HepG2 (cell line): ENCODE data around the gene ZFTA. TPM values are rescaled to one million over a fixed set of nuclear protein-coding genes. Genes with fewer than 3 reads are reported as not detected.

Source experiments
- ATAC-seq: fragments of 200-7000 bp; cut with Tn5 transposase; 3 replicates; pipeline ENCODE4 v1.9.1; 2020; ENCODE audit warnings: mild to moderate bottlenecking, moderate library complexity
- BruUV-seq: library from RNA; stranded (reverse); fragments of 400-500 nt; replicated peaks from 2 replicates; lab custom pipeline; 2021; lab: Mats Ljungman, UMichigan
- CTCF ChIA-PET: fragments of 300-600 bp; formaldehyde crosslinking; extraction: SDS; loops from one replicate; lab custom pipeline; 2021; ENCODE audit warnings: low total read pairs, inconsistent platforms, low intra/inter-chr PET ratio; lab: Yijun Ruan, JAX
- POLR2A ChIA-PET: fragments of 350-600 bp; sonication (Branson Sonifier 250); formaldehyde crosslinking; loops from one replicate; lab custom pipeline; 2020; ENCODE audit warnings: antibody characterized with exemption, inconsistent platforms; lab: Yijun Ruan, JAX
- DNase-seq: peaks from one replicate; pipeline ENCODE4 v3.0.0-alpha.2; 2015; ENCODE audit warnings: low spot score
- FAIRE-seq: peaks from 3 replicates; lab custom pipeline; 2011; peaks lifted over from hg19 to GRCh38; lab: Jason Lieb, UNC
- H2AFZ ChIP-seq: one replicate; pipeline ENCODE4 v1.6.1; 2011; ENCODE audit warnings: low read length, inconsistent platforms
- H3K27ac ChIP-seq: fragments of 300-600 bp; 3 replicates; pipeline ENCODE4 v1.8.0; 2011; ENCODE audit warnings: mixed run types, mild to moderate bottlenecking, mixed read lengths, low read length, inconsistent platforms; ENCODE audit not compliant: insufficient read depth; ENCODE audit errors: extremely low read length
- H3K27me3 ChIP-seq, 2 experiments: fragments of 200-600 bp in 1 of 2; 2 replicates in 1 of 2; 3 replicates in 1 of 2; pipeline versions ENCODE4 v1.6.0 to v1.8.0; 2011; ENCODE audit warnings: low read length in 2 of 2, mild to moderate bottlenecking in 2 of 2, moderate library complexity in 2 of 2, inconsistent platforms in 1 of 2; ENCODE audit not compliant: insufficient read depth in 2 of 2, control insufficient read depth in 1 of 2
- H3K36me3 ChIP-seq, 2 experiments: fragments of 200-600 bp in 1 of 2; replicated peaks in 1 of 2; 2 replicates in 1 of 2; 3 replicates in 1 of 2; pipeline versions ENCODE4 v1.5.1 to v1.8.0; 2011; ENCODE audit warnings: low read length in 2 of 2, inconsistent platforms in 1 of 2; ENCODE audit not compliant: insufficient read depth in 2 of 2, control insufficient read depth in 1 of 2
- H3K4me1 ChIP-seq: 2 replicates; pipeline ENCODE4 v1.5.1; 2012; ENCODE audit warnings: low read length, inconsistent platforms; ENCODE audit not compliant: insufficient read depth
- H3K4me2 ChIP-seq: 2 replicates; pipeline ENCODE4 v1.6.0; 2011; ENCODE audit warnings: low read depth, low read length, inconsistent platforms
- H3K4me3 ChIP-seq, 3 experiments: fragments of 200-600 bp in 1 of 3; sonication (generic), shearing (Covaris generic) in 1 of 3; replicated peaks in 1 of 3; 2 replicates each; pipeline ENCODE4 v1.5.1; 2011 to 2016; ENCODE audit warnings: low read length in 3 of 3, inconsistent platforms in 2 of 3, low read depth in 2 of 3, mild to moderate bottlenecking in 2 of 3, control low read depth in 1 of 3, mixed read lengths in 1 of 3; ENCODE audit not compliant: insufficient read depth in 1 of 3
- H3K79me2 ChIP-seq: one replicate; pipeline ENCODE4 v1.6.1; 2011; ENCODE audit warnings: low read length, inconsistent platforms; ENCODE audit not compliant: insufficient read depth
- H3K9ac ChIP-seq: 2 replicates; pipeline ENCODE4 v1.6.0; 2011; ENCODE audit warnings: mild to moderate bottlenecking, low read depth, low read length, inconsistent platforms; ENCODE audit not compliant: insufficient read depth
- H3K9me3 ChIP-seq: 2 replicates; pipeline ENCODE4 v1.5.1; 2012; ENCODE audit warnings: mild to moderate bottlenecking, low read length
- H4K20me1 ChIP-seq: 2 replicates; pipeline ENCODE4 v1.6.0; 2011; ENCODE audit warnings: inconsistent platforms, mild to moderate bottlenecking, low read length, moderate library complexity; ENCODE audit not compliant: insufficient read depth
- CAMTA2 ChIP-seq: sonication (generic); formaldehyde crosslinking; IDR thresholded peaks from 2 replicates; pipeline ENCODE4 v1.4.0; 2020; ENCODE audit warnings: mild to moderate bottlenecking, missing genetic modification reagents, borderline replicate concordance
- HNRNPL ChIP-seq: fragments of 200-400 bp; formaldehyde crosslinking; IDR thresholded peaks from 2 replicates; pipeline ENCODE4 v1.6.1; 2017; ENCODE audit warnings: mild to moderate bottlenecking, low read depth, low read length
- LCORL ChIP-seq, 2 experiments: fragments of 450-650 bp in 1 of 2; sonication (generic) in 1 of 2; formaldehyde crosslinking in 1 of 2; IDR thresholded peaks; 2 replicates each; pipeline versions ENCODE4 v1.5.0 to v1.6.1; 2017 to 2020; ENCODE audit warnings: antibody characterized with exemption in 1 of 2, missing genetic modification reagents in 1 of 2
- POLR2AphosphoS5 ChIP-seq: IDR thresholded peaks from 2 replicates; pipeline ENCODE4 v1.6.1; 2012; ENCODE audit warnings: low read depth, low read length
- SIN3A ChIP-seq: IDR thresholded peaks from 2 replicates; pipeline ENCODE4 v1.6.1; 2011; ENCODE audit warnings: low read depth, mild to moderate bottlenecking, control low read depth, low read length, borderline replicate concordance
- SUZ12 ChIP-seq: fragments of 150-350 bp; IDR thresholded peaks from 2 replicates; pipeline ENCODE4 v1.6.1; 2014; ENCODE audit warnings: low read depth, low read length
- ZBTB38 ChIP-seq: sonication (generic); formaldehyde crosslinking; IDR thresholded peaks from 2 replicates; pipeline ENCODE4 v1.5.1; 2020; ENCODE audit warnings: mild to moderate bottlenecking, missing genetic modification reagents
- ZNF12 ChIP-seq: sonication (generic); formaldehyde crosslinking; IDR thresholded peaks from 2 replicates; pipeline ENCODE4 v1.5.0; 2020; ENCODE audit warnings: missing genetic modification reagents
- ZNF713 ChIP-seq: sonication (generic); formaldehyde crosslinking; IDR thresholded peaks from 2 replicates; pipeline ENCODE4 v1.4.0; 2020; ENCODE audit warnings: mild to moderate bottlenecking, missing genetic modification reagents
- ZSCAN30 ChIP-seq: sonication (generic); formaldehyde crosslinking; IDR thresholded peaks from 2 replicates; pipeline ENCODE4 v1.5.0; 2020; ENCODE audit warnings: mild to moderate bottlenecking, missing genetic modification reagents
- WGBS: methylation state at CpG from one replicate; pipeline ENCODE4 v1.1.6; 2017; ENCODE audit warnings: low lambda C conversion rate; 5-methylcytosine and 5-hydroxymethylcytosine counted together
- in situ Hi-C: cut with HindIII; loops from 2 replicates; pipeline ENCODE4 v1.10.0; 2017; ENCODE audit warnings: low pct_unique_long_range_greater_than_20kb; ENCODE audit not compliant: extremely low pct_ligation_motif_present
- intact Hi-C: fragments of 100-400 bp; cut with micrococcal nuclease; formaldehyde crosslinking; loops from one replicate; pipeline ENCODE4 v1.10.0; 2022; ENCODE audit not compliant: unreplicated experiment
- polyA plus RNA-seq, 8 experiments: library from polyadenylated mRNA; depleted of rRNA in 3 of 8; stranded (reverse) in 7 of 8; unstranded in 1 of 8; fragments of >200 nt; fragmentation: Illumina TruSeq in 4 of 8; extraction: Trizol in 4 of 8; gene quantifications; 2 replicates each; pipeline versions ENCODE4 v1.2.1 to v1.2.3, GENCODE V29; 2011 to 2016; ENCODE audit warnings: low read depth in 4 of 8, missing spikeins in 1 of 8, mixed read lengths in 1 of 8; ENCODE audit not compliant: insufficient read depth in 1 of 8
- total RNA-seq, 5 experiments: library from RNA; depleted of rRNA; stranded (reverse); fragments of >200 nt; fragmentation: Illumina TruSeq; extraction: Trizol; gene quantifications; 2 replicates each; pipeline ENCODE4 v1.2.3, GENCODE V29; 2016; ENCODE audit warnings: low read depth in 1 of 5
- TF ChIP-seq, protein P1 (sequence below): IDR thresholded peaks from 2 replicates; pipeline ENCODE4 v1.6.1; 2016; ENCODE audit warnings: mild to moderate bottlenecking
- TF ChIP-seq, protein P2 (sequence below): sonication (generic); formaldehyde crosslinking; IDR thresholded peaks from 2 replicates; pipeline ENCODE4 v1.5.1; 2020; ENCODE audit warnings: missing genetic modification reagents, mild to moderate bottlenecking, borderline replicate concordance
- TF ChIP-seq, protein P3 (sequence below): sonication (generic); formaldehyde crosslinking; IDR thresholded peaks from 2 replicates; pipeline ENCODE4 v1.4.0; 2020; ENCODE audit warnings: missing genetic modification reagents
- TF ChIP-seq, protein P4 (sequence below): conservative IDR thresholded peaks from 2 replicates; pipeline ENCODE4 v1.6.1; 2018; ENCODE audit warnings: missing genetic modification reagents

Gene ZFTA
- total and polyA plus RNA-seq, 2 of the 13 experiments (the other 11 are each of a cell fraction or from before 2014, with no cell fraction given) = 3.9 to 10.4 TPM

GRCh38 chr11:63765688-63766241 is 2.8 kb downstream of the ZFTA start:
- POLR2A ChIA-PET = interaction anchor here (0.6 to 4.3 kb wide), 7 partner anchors 9 to 155 kb away, joined by 3 to 22 read pairs (median 5); partner anchors contain the start of gene MARK2
- Histone ChIP-seq H3K27me3 (peaks cover 0 to 4% of the 10 kb centered on the region in 2 experiments; a peak in 2 of 5 replicates), H3K4me1 (peaks cover 42% of the 10 kb centered on the region), H3K9me3 (no peaks in the 10 kb centered on the region), H4K20me1 (no peaks in the 10 kb centered on the region; the same call in 1 of the 2 replicates), H3K27ac (peak overlapping the region; percentile 63), H2AFZ (no peak overlapping the region), H3K9ac (peak overlapping the region; percentile 25; the same call in 1 of the 2 replicates), H3K4me3 (peak overlapping the region; percentile 10 to 85 (median 20); a peak in 5 of 6 replicates), H3K4me2 (peak overlapping the region; percentile 76), H3K36me3 (peaks cover 0 to 2% of the 10 kb centered on the region in 2 experiments; a peak in 1 of 5 replicates), H3K79me2 (peaks cover 7% of the 10 kb centered on the region)
- no peak for FAIRE-seq
- BruUV-seq = no TSS peak
- 72% methylated on average over 14 of the region's 18 CpGs for WGBS
- intact Hi-C loops = loop anchor here (2.0 to 10.0 kb wide), 4 partner anchors 71 to 182 kb away; no protein-coding TSS in a partner anchor
- DNase-seq = no peak
- CTCF ChIA-PET = no interaction called here
- in situ Hi-C loops = loop anchor here (10.0 kb wide), 1 partner anchor 149 kb away; the partner anchor contains the start of gene RCOR2
- no peak for ATAC-seq
- TF ChIP-seq SUZ12 = no peak
- TF ChIP-seq, protein P1, sequence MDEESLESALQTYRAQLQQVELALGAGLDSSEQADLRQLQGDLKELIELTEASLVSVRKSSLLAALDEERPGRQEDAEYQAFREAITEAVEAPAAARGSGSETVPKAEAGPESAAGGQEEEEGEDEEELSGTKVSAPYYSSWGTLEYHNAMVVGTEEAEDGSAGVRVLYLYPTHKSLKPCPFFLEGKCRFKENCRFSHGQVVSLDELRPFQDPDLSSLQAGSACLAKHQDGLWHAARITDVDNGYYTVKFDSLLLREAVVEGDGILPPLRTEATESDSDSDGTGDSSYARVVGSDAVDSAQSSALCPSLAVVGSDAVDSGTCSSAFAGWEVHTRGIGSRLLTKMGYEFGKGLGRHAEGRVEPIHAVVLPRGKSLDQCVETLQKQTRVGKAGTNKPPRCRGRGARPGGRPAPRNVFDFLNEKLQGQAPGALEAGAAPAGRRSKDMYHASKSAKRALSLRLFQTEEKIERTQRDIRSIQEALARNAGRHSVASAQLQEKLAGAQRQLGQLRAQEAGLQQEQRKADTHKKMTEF (CRISPR knock-in tag) = no peak
- no peak for TF ChIP-seq ZNF12 (CRISPR knock-in tag)
- TF ChIP-seq POLR2AphosphoS5 = no peak
- no peak for TF ChIP-seq CAMTA2 (CRISPR knock-in tag)
- TF ChIP-seq ZNF713 (CRISPR knock-in tag) = no peak
- TF ChIP-seq, protein P2, sequence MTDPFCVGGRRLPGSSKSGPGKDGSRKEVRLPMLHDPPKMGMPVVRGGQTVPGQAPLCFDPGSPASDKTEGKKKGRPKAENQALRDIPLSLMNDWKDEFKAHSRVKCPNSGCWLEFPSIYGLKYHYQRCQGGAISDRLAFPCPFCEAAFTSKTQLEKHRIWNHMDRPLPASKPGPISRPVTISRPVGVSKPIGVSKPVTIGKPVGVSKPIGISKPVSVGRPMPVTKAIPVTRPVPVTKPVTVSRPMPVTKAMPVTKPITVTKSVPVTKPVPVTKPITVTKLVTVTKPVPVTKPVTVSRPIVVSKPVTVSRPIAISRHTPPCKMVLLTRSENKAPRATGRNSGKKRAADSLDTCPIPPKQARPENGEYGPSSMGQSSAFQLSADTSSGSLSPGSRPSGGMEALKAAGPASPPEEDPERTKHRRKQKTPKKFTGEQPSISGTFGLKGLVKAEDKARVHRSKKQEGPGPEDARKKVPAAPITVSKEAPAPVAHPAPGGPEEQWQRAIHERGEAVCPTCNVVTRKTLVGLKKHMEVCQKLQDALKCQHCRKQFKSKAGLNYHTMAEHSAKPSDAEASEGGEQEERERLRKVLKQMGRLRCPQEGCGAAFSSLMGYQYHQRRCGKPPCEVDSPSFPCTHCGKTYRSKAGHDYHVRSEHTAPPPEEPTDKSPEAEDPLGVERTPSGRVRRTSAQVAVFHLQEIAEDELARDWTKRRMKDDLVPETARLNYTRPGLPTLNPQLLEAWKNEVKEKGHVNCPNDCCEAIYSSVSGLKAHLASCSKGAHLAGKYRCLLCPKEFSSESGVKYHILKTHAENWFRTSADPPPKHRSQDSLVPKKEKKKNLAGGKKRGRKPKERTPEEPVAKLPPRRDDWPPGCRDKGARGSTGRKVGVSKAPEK (CRISPR knock-in tag) = no peak
- TF ChIP-seq, protein P3, sequence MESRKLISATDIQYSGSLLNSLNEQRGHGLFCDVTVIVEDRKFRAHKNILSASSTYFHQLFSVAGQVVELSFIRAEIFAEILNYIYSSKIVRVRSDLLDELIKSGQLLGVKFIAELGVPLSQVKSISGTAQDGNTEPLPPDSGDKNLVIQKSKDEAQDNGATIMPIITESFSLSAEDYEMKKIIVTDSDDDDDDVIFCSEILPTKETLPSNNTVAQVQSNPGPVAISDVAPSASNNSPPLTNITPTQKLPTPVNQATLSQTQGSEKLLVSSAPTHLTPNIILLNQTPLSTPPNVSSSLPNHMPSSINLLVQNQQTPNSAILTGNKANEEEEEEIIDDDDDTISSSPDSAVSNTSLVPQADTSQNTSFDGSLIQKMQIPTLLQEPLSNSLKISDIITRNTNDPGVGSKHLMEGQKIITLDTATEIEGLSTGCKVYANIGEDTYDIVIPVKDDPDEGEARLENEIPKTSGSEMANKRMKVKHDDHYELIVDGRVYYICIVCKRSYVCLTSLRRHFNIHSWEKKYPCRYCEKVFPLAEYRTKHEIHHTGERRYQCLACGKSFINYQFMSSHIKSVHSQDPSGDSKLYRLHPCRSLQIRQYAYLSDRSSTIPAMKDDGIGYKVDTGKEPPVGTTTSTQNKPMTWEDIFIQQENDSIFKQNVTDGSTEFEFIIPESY (CRISPR knock-in tag) = peak; percentile 90
- TF ChIP-seq HNRNPL = 0 out of 2 replicates have a peak, but pooled peaks have one; percentile 22
- no peak for TF ChIP-seq SIN3A
- 0 out of 2 replicates have a peak, but pooled peaks have one; percentile 14 for TF ChIP-seq ZBTB38 (CRISPR knock-in tag)
- no peak for TF ChIP-seq LCORL (IDR thresholded peaks at IDR 0.05)
- no peak for TF ChIP-seq LCORL (CRISPR knock-in tag; IDR thresholded peaks at IDR 0.05)
- no peak for TF ChIP-seq ZSCAN30 (CRISPR knock-in tag)
- TF ChIP-seq, protein P4, sequence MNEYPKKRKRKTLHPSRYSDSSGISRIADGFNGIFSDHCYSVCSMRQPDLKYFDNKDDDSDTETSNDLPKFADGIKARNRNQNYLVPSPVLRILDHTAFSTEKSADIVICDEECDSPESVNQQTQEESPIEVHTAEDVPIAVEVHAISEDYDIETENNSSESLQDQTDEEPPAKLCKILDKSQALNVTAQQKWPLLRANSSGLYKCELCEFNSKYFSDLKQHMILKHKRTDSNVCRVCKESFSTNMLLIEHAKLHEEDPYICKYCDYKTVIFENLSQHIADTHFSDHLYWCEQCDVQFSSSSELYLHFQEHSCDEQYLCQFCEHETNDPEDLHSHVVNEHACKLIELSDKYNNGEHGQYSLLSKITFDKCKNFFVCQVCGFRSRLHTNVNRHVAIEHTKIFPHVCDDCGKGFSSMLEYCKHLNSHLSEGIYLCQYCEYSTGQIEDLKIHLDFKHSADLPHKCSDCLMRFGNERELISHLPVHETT (CRISPR knock-in tag) = no peak
